ENCODE results near the gene FOXO1.

FOXO1 gene

GRCh38 chr13:40604135-40604534 lies 62.3 kb downstream of the FOXO1 start:
- no peak for DNase-seq

GRCh38 chr13:40600149-40600751 lies 66.2 kb downstream of the FOXO1 start:
- DNase-seq: no peak

- DNase-seq: no peak
Observed at GRCh38 chr13:40599747-40600146, 66.7 kb downstream of the FOXO1 start.

- no peak for DNase-seq
Observed at GRCh38 chr13:40599124-40599523, 67.3 kb downstream of the FOXO1 start.

- no peak for DNase-seq
Observed at GRCh38 chr13:40598569-40598968, 67.9 kb downstream of the FOXO1 start.

GRCh38 chr13:40597735-40598365 lies 68.6 kb downstream of the FOXO1 start:
- no peak for DNase-seq

- DNase-seq: no peak
Observed at GRCh38 chr13:40596484-40596883, 70.0 kb downstream of the FOXO1 start.

GRCh38 chr13:40595693-40596092 lies 70.7 kb downstream of the FOXO1 start:
- no peak for DNase-seq

- no peak for DNase-seq
Observed at GRCh38 chr13:40592035-40592434, 74.4 kb downstream of the FOXO1 start.

GRCh38 chr13:40591091-40591490 lies 75.3 kb downstream of the FOXO1 start:
- DNase-seq: no peak

- DNase-seq: no peak
Observed at GRCh38 chr13:40590112-40590862, 76.2 kb downstream of the FOXO1 start.

GRCh38 chr13:40589285-40590109 lies 76.9 kb downstream of the FOXO1 start:
- no peak for DNase-seq

GRCh38 chr13:40588101-40588500 lies 78.3 kb downstream of the FOXO1 start:
- no peak for DNase-seq

- DNase-seq: no peak
Observed at GRCh38 chr13:40586886-40587565, 79.4 kb downstream of the FOXO1 start.

GRCh38 chr13:40585911-40586471 lies 80.5 kb downstream of the FOXO1 start:
- DNase-seq: no peak

- no peak for DNase-seq
Observed at GRCh38 chr13:40583738-40584137, 82.7 kb downstream of the FOXO1 start.

GRCh38 chr13:40582531-40582930 lies 83.9 kb downstream of the FOXO1 start:
- DNase-seq: no peak

- no peak for DNase-seq
Observed at GRCh38 chr13:40581277-40581579, 85.2 kb downstream of the FOXO1 start.

- no peak for DNase-seq
Observed at GRCh38 chr13:40580566-40581276, 85.7 kb downstream of the FOXO1 start.

- no peak for DNase-seq
Observed at GRCh38 chr13:40579535-40579934, 86.9 kb downstream of the FOXO1 start.

- DNase-seq: no peak
Observed at GRCh38 chr13:40578055-40578454, 88.4 kb downstream of the FOXO1 start.

GRCh38 chr13:40576369-40576768 lies 90.1 kb downstream of the FOXO1 start:
- no peak for DNase-seq

All from NCI-H187 (cell line).